H1 (cell line): Measurements from ENCODE around the gene PDGFD. TPM values are rescaled to one million over a fixed set of nuclear protein-coding genes. Genes with fewer than 3 reads are reported as not detected.

Experiments
- CTCF ChIA-PET: fragments of 300-600 bp; sonication (Branson Sonifier 250); formaldehyde crosslinking; loops from one replicate; lab custom pipeline; 2021; ENCODE audit not compliant: partially characterized antibody; lab: Charles Lee
- POLR2A ChIA-PET: fragments of 300-600 bp; sonication (Branson Sonifier 250); formaldehyde crosslinking; loops from one replicate; lab custom pipeline; 2021; ENCODE audit warnings: inconsistent platforms; ENCODE audit not compliant: partially characterized antibody; lab: Charles Lee
- DNase-seq, 2 experiments: peaks; one replicate each; pipeline versions ENCODE4 v3.0.0 to v3.0.0-alpha.2; 2010 to 2022; ENCODE audit warnings: low spot score in 2 of 2, low read depth in 1 of 2, mixed read lengths in 1 of 2
- FAIRE-seq: peaks from 2 replicates; lab custom pipeline; 2011; peaks lifted over from hg19 to GRCh38; lab: Jason Lieb, UNC
- H2AFZ ChIP-seq: 2 replicates; pipeline ENCODE4 v1.8.1; 2012; ENCODE audit warnings: low read length, inconsistent platforms
- H2AK5ac ChIP-seq: 2 replicates; pipeline ENCODE4 v1.6.1; 2013; ENCODE audit warnings: low read depth, low read length
- H2BK120ac ChIP-seq: replicated peaks from 2 replicates; pipeline ENCODE3; 2013; ENCODE audit warnings: low read depth, low read length, inconsistent platforms
- H2BK12ac ChIP-seq: 2 replicates; pipeline ENCODE4 v1.6.1; 2013; ENCODE audit warnings: low read depth, low read length
- H2BK15ac ChIP-seq: 2 replicates; pipeline ENCODE4 v1.6.1; 2013; ENCODE audit warnings: low read length
- H2BK20ac ChIP-seq: 2 replicates; pipeline ENCODE4 v1.6.1; 2013; ENCODE audit warnings: low read length
- H2BK5ac ChIP-seq: 2 replicates; pipeline ENCODE4 v1.6.1; 2013; ENCODE audit warnings: low read depth, low read length
- H3K14ac ChIP-seq: 2 replicates; pipeline ENCODE4 v1.6.1; 2013; ENCODE audit warnings: inconsistent platforms; ENCODE audit not compliant: insufficient read length
- H3K18ac ChIP-seq: 2 replicates; pipeline ENCODE4 v1.6.1; 2013; ENCODE audit warnings: low read length; ENCODE audit errors: extremely low read depth
- H3K23ac ChIP-seq: 2 replicates; pipeline ENCODE4 v1.6.1; 2013; ENCODE audit warnings: inconsistent platforms; ENCODE audit not compliant: insufficient read length
- H3K23me2 ChIP-seq: 2 replicates; pipeline ENCODE4 v1.6.1; 2013; ENCODE audit warnings: low read depth, low read length
- H3K27ac ChIP-seq: 2 replicates; pipeline ENCODE4 v1.6.1; 2011; ENCODE audit warnings: low read depth, low read length, inconsistent platforms
- H3K27me3 ChIP-seq, 4 experiments: replicated peaks in 1 of 4; 1 replicate in 1 of 4; 2 replicates in 3 of 4; pipeline versions ENCODE4 v1.6.1 to v1.8.1; 2011 to 2013; ENCODE audit warnings: low read length in 3 of 4, mild to moderate bottlenecking in 3 of 4, inconsistent platforms in 2 of 4, mixed read lengths in 2 of 4, moderate library complexity in 1 of 4; ENCODE audit not compliant: control insufficient read depth in 3 of 4, insufficient read depth in 3 of 4; ENCODE audit errors: extremely low read depth in 1 of 4
- H3K36me3 ChIP-seq, 4 experiments: 2 replicates each; pipeline versions ENCODE4 v1.6.1 to v1.8.1; 2011 to 2013; ENCODE audit warnings: mild to moderate bottlenecking in 4 of 4, low read length in 3 of 4, moderate library complexity in 2 of 4, control low read depth in 1 of 4, inconsistent platforms in 1 of 4; ENCODE audit not compliant: insufficient read depth in 4 of 4, control insufficient read depth in 2 of 4
- H3K4ac ChIP-seq: replicated peaks from 2 replicates; pipeline ENCODE3; 2013; ENCODE audit warnings: low read length, low read depth, mixed read lengths, inconsistent platforms; ENCODE audit not compliant: insufficient read length
- H3K4me1 ChIP-seq, 4 experiments: replicated peaks in 1 of 4; 1 replicate in 1 of 4; 2 replicates in 3 of 4; pipeline versions ENCODE4 v1.6.1 to v1.8.1; 2011 to 2013; ENCODE audit warnings: low read length in 3 of 4, inconsistent platforms in 2 of 4, mixed read lengths in 1 of 4; ENCODE audit not compliant: insufficient read depth in 4 of 4, control insufficient read depth in 3 of 4
- H3K4me2 ChIP-seq, 2 experiments: 2 replicates each; pipeline versions ENCODE4 v1.6.1 to v1.8.1; 2011 to 2013; ENCODE audit warnings: low read depth in 2 of 2, low read length in 2 of 2, control low read depth in 1 of 2, inconsistent platforms in 1 of 2, mild to moderate bottlenecking in 1 of 2; ENCODE audit not compliant: insufficient read depth in 1 of 2
- H3K4me3 ChIP-seq, 4 experiments: fragments of 200-600, 300-600 bp in 1 of 4; sonication (generic), shearing (Covaris generic), sonication (Bioruptor Twin) in 1 of 4; 2 replicates each; pipeline versions ENCODE4 v1.5.1 to v1.8.1; 2011 to 2016; ENCODE audit warnings: low read length in 4 of 4, low read depth in 3 of 4, control low read depth in 2 of 4, inconsistent platforms in 2 of 4, mild to moderate bottlenecking in 2 of 4, mixed read lengths in 1 of 4, moderate library complexity in 1 of 4; ENCODE audit not compliant: insufficient read depth in 2 of 4; ENCODE audit errors: extremely low read depth in 1 of 4
- H3K56ac ChIP-seq: replicated peaks from 2 replicates; pipeline ENCODE3; 2013; ENCODE audit warnings: low read depth, mild to moderate bottlenecking, mixed read lengths, low read length, inconsistent platforms; ENCODE audit not compliant: insufficient read length
- H3K79me1 ChIP-seq: 2 replicates; pipeline ENCODE4 v1.6.1; 2013; ENCODE audit warnings: low read depth, low read length, control low read depth
- H3K79me2 ChIP-seq, 2 experiments: 2 replicates each; pipeline versions ENCODE4 v1.6.1 to v1.8.1; 2012 to 2013; ENCODE audit warnings: low read length in 2 of 2, mild to moderate bottlenecking in 2 of 2, inconsistent platforms in 1 of 2; ENCODE audit not compliant: insufficient read depth in 2 of 2, control insufficient read depth in 1 of 2
- H3K9ac ChIP-seq, 4 experiments: replicated peaks in 1 of 4; 1 replicate in 1 of 4; 2 replicates in 3 of 4; pipeline versions ENCODE4 v1.6.1 to v1.8.1; 2011 to 2013; ENCODE audit warnings: low read depth in 3 of 4, low read length in 3 of 4, control low read depth in 2 of 4, mild to moderate bottlenecking in 2 of 4, moderate library complexity in 2 of 4, inconsistent platforms in 1 of 4; ENCODE audit errors: extremely low read depth in 1 of 4
- H3K9me3 ChIP-seq, 2 experiments: 2 replicates each; pipeline versions ENCODE4 v1.6.1 to v1.8.1; 2012 to 2013; ENCODE audit warnings: mild to moderate bottlenecking in 2 of 2, moderate library complexity in 2 of 2, control low read depth in 1 of 2, inconsistent platforms in 1 of 2, low read depth in 1 of 2, low read length in 1 of 2, mixed read lengths in 1 of 2; ENCODE audit not compliant: insufficient read depth in 2 of 2
- H4K20me1 ChIP-seq, 2 experiments: replicated peaks in 1 of 2; 2 replicates each; pipeline versions ENCODE3 to v1.8.1; 2011 to 2013; ENCODE audit warnings: inconsistent platforms in 2 of 2, low read length in 2 of 2, mild to moderate bottlenecking in 1 of 2; ENCODE audit not compliant: insufficient read depth in 2 of 2, control insufficient read depth in 1 of 2
- H4K5ac ChIP-seq: 2 replicates; pipeline ENCODE4 v1.6.1; 2013; ENCODE audit warnings: low read length, low read depth, mixed read lengths, inconsistent platforms; ENCODE audit not compliant: insufficient read length
- H4K8ac ChIP-seq: 2 replicates; pipeline ENCODE4 v1.8.0; 2013; ENCODE audit warnings: mild to moderate bottlenecking, moderate library complexity, low read length, inconsistent platforms; ENCODE audit not compliant: insufficient read depth; ENCODE audit errors: extremely low read depth
- H4K91ac ChIP-seq: replicated peaks from 2 replicates; pipeline ENCODE3; 2013; ENCODE audit warnings: low read length, mixed read lengths, inconsistent platforms; ENCODE audit not compliant: insufficient read length
- ATF2 ChIP-seq: IDR thresholded peaks from 2 replicates; pipeline ENCODE4 v1.6.1; 2012; ENCODE audit warnings: low read length, inconsistent platforms
- CTCF ChIP-seq, 3 experiments: IDR thresholded peaks; 1 replicate in 2 of 3; 2 replicates in 1 of 3; pipeline versions ENCODE4 v1.5.1 to v1.6.1; 2011; ENCODE audit warnings: low read length in 3 of 3, mild to moderate bottlenecking in 3 of 3, inconsistent platforms in 2 of 3, low read depth in 1 of 3, moderate library complexity in 1 of 3; ENCODE audit not compliant: insufficient read depth in 1 of 3; ENCODE audit errors: control extremely low read depth in 1 of 3
- FOSL1 ChIP-seq: IDR thresholded peaks from 2 replicates; pipeline ENCODE4 v1.6.1; 2011; ENCODE audit warnings: mild to moderate bottlenecking, low read depth, low read length, moderate library complexity; ENCODE audit not compliant: insufficient read depth
- JUN ChIP-seq: IDR thresholded peaks from 2 replicates; pipeline ENCODE4 v1.6.1; 2011; ENCODE audit warnings: low read depth, mild to moderate bottlenecking, improper control_type of control experiment, low read length
- SUZ12 ChIP-seq: fragments of 200-600 bp; sonication (generic); IDR thresholded peaks from 2 replicates; pipeline ENCODE4 v1.6.1; 2012; ENCODE audit warnings: mild to moderate bottlenecking, inconsistent platforms, low read length, moderate library complexity, mixed read lengths
- WGBS, 2 experiments: shearing (Covaris generic) in 1 of 2; methylation state at CpG; one replicate each; pipeline versions ENCODE4 v1.1.6 to v1.1.7; 2013 to 2015; ENCODE audit warnings: low lambda C conversion rate in 2 of 2, mixed read lengths in 2 of 2, inconsistent platforms in 1 of 2, low coverage in 1 of 2, missing lambda C conversion rate in 1 of 2; ENCODE audit not compliant: insufficient replicate concordance in 2 of 2, insufficient coverage in 1 of 2, insufficient read length in 1 of 2; ENCODE audit errors: extremely low coverage in 1 of 2, missing lambda C conversion rate in 1 of 2; 5-methylcytosine and 5-hydroxymethylcytosine counted together
- polyA plus RNA-seq, 7 experiments: library from polyadenylated mRNA; depleted of rRNA in 3 of 7; stranded (reverse) in 5 of 7; unstranded in 2 of 7; fragments of >200 nt in 5 of 7; fragments of 200-250 nt in 2 of 7; gene quantifications; 1 replicate in 5 of 7; 2 replicates in 1 of 7; 4 replicates in 1 of 7; pipeline versions ENCODE4 v1.2.1 to v1.2.3, GENCODE V29; 2011 to 2013; ENCODE audit warnings: missing spikeins in 2 of 7, mixed read lengths in 2 of 7
- total RNA-seq: library from RNA; stranded (reverse); fragmentation: NEBNext Ultra II Directional; extraction: Animal tissue kit (Norgen Biotek cat#: 25700); gene quantifications from 2 replicates; pipeline ENCODE4 v1.2.1, GENCODE V29; 2021

The PDGFD gene
- total and polyA plus RNA-seq, 2 of the 8 experiments (the other 6 are each of a cell fraction or from before 2014, with no cell fraction given) = 1.1 to 3.9 TPM

GRCh38 chr11:104009744-104010143 is 154.2 kb downstream of the PDGFD start:
- WGBS, 2 experiments = 71% methylated on average over 3 of the region's 3 CpGs; no CpG with 5 or more reads in 1 of the 2 experiments
- POLR2A ChIA-PET = no interaction called here
- Histone ChIP-seq H4K91ac (no peak overlapping the region), H2BK15ac (no peak overlapping the region), H3K23me2 (no peaks in the 10 kb centered on the region), H2AK5ac (no peak overlapping the region), H3K27ac (no peak overlapping the region), H3K9me3 (no peaks in the 10 kb centered on the region), H3K79me2 (no peaks in the 10 kb centered on the region), H3K4me3 (no peak overlapping the region), H3K23ac (no peak overlapping the region), H2BK5ac (no peak overlapping the region), H4K5ac (no peak overlapping the region), H2BK120ac (no peak overlapping the region), H3K18ac (no peak overlapping the region), H4K8ac (no peak overlapping the region), H3K14ac (no peak overlapping the region), H2AFZ (no peak overlapping the region), H2BK20ac (no peak overlapping the region), H4K20me1 (no peaks in the 10 kb centered on the region), H3K4ac (no peak overlapping the region), H3K27me3 (no peaks in the 10 kb centered on the region), H3K4me2 (no peak overlapping the region), H3K9ac (no peak overlapping the region), H2BK12ac (no peak overlapping the region), H3K36me3 (no peaks in the 10 kb centered on the region), H3K56ac (no peak overlapping the region), H3K4me1 (no peaks in the 10 kb centered on the region), H3K79me1 (no peaks in the 10 kb centered on the region)
- CTCF ChIA-PET = interaction anchor here (0.7 to 0.9 kb wide), 2 partner anchors 61 to 327 kb away, joined by 3 read pairs; no protein-coding TSS in a partner anchor
- no peak for DNase-seq
- no peak for FAIRE-seq
- TF ChIP-seq JUN (no peak), FOSL1 (no peak), SUZ12 (no peak), CTCF (IDR thresholded peaks at IDR 0.05; ENCODE audit: control extremely low read depth in 1 of 3, insufficient read depth in 1 of 3, low read depth in 1 of 3, low read length in 3 of 3) (no peak), ATF2 (no peak)
